SU-DHL-6 (cell line): ENCODE measurements around the gene KAZALD1.

Experiments used
- H2AFZ ChIP-seq: fragments of 200-600 bp; sonication (generic); 2 replicates; pipeline ENCODE4 v1.6.1; 2014; ENCODE audit warnings: low read depth, mild to moderate bottlenecking, moderate library complexity, mixed read lengths, antibody characterized with exemption, low read length; ENCODE audit not compliant: severe bottlenecking
- H3F3A ChIP-seq: fragments of 200-600 bp; shearing (Covaris generic); 2 replicates; pipeline ENCODE4 v1.6.0; 2016; ENCODE audit warnings: antibody characterized with exemption, mild to moderate bottlenecking; ENCODE audit not compliant: insufficient read depth
- H3K27ac ChIP-seq: fragments of 200-600 bp; sonication (generic); 2 replicates; pipeline ENCODE4 v1.5.1; 2016; ENCODE audit warnings: low read depth, mild to moderate bottlenecking, low read length, moderate library complexity, mixed read lengths
- H3K27me3 ChIP-seq: fragments of 200-600 bp; sonication (generic), shearing (Covaris generic); 2 replicates; pipeline ENCODE4 v1.6.0; 2014; ENCODE audit warnings: mild to moderate bottlenecking, low read length
- H3K36me3 ChIP-seq: fragments of 200-600 bp; sonication (generic); 2 replicates; pipeline ENCODE4 v1.6.1; 2014; ENCODE audit warnings: mild to moderate bottlenecking, low read length, mixed read lengths
- H3K4me2 ChIP-seq: fragments of 300-600, 200-600 bp; shearing (Covaris generic), sonication (generic); 2 replicates; pipeline ENCODE4 v1.6.0; 2014; ENCODE audit warnings: low read length, low read depth, mild to moderate bottlenecking; ENCODE audit not compliant: poor library complexity, severe bottlenecking
- H3K4me3 ChIP-seq: fragments of 200-600 bp; sonication (generic); 2 replicates; pipeline ENCODE4 v1.5.1; 2014; ENCODE audit warnings: antibody characterized with exemption, low read length, mild to moderate bottlenecking, mixed read lengths; ENCODE audit not compliant: insufficient read depth, poor library complexity, severe bottlenecking
- H3K79me2 ChIP-seq: fragments of 200-600 bp; sonication (generic); 2 replicates; pipeline ENCODE4 v1.6.1; 2014; ENCODE audit warnings: mild to moderate bottlenecking, low read length, moderate library complexity; ENCODE audit not compliant: insufficient read depth
- H3K9ac ChIP-seq: fragments of 200-600 bp; sonication (generic); 2 replicates; pipeline ENCODE4 v1.7.0; 2014; ENCODE audit warnings: mild to moderate bottlenecking, low read length
- H3K9me2 ChIP-seq: fragments of 200-600 bp; sonication (generic); replicated peaks from 2 replicates; pipeline ENCODE4 v1.6.1; 2014; ENCODE audit warnings: low read length; ENCODE audit not compliant: insufficient read depth
- H3K9me3 ChIP-seq: fragments of 200-600 bp; sonication (generic); 2 replicates; pipeline ENCODE4 v1.6.1; 2014; ENCODE audit warnings: low read length, mixed read lengths; ENCODE audit not compliant: insufficient read depth
- H4K20me1 ChIP-seq: fragments of 200-600 bp; sonication (generic); 2 replicates; pipeline ENCODE4 v1.6.1; 2014; ENCODE audit warnings: low read depth, mild to moderate bottlenecking, antibody characterized with exemption, low read length, moderate library complexity, mixed read lengths
- EZH2phosphoT487 ChIP-seq: fragments of 200-600 bp; sonication (generic), shearing (Covaris generic); conservative IDR thresholded peaks from 2 replicates; pipeline ENCODE4 v1.6.1; 2018; ENCODE audit warnings: mild to moderate bottlenecking, antibody characterized with exemption, low read length, moderate library complexity, mixed read lengths
- TF ChIP-seq, protein P1 (sequence below): fragments of 200-600 bp; sonication (generic); IDR thresholded peaks from one replicate; pipeline ENCODE4 v1.5.1; 2017; ENCODE audit warnings: antibody characterized with exemption, mild to moderate bottlenecking, low read length, moderate library complexity; ENCODE audit not compliant: insufficient read depth, poor library complexity, severe bottlenecking

The KAZALD1 gene

DNA sequence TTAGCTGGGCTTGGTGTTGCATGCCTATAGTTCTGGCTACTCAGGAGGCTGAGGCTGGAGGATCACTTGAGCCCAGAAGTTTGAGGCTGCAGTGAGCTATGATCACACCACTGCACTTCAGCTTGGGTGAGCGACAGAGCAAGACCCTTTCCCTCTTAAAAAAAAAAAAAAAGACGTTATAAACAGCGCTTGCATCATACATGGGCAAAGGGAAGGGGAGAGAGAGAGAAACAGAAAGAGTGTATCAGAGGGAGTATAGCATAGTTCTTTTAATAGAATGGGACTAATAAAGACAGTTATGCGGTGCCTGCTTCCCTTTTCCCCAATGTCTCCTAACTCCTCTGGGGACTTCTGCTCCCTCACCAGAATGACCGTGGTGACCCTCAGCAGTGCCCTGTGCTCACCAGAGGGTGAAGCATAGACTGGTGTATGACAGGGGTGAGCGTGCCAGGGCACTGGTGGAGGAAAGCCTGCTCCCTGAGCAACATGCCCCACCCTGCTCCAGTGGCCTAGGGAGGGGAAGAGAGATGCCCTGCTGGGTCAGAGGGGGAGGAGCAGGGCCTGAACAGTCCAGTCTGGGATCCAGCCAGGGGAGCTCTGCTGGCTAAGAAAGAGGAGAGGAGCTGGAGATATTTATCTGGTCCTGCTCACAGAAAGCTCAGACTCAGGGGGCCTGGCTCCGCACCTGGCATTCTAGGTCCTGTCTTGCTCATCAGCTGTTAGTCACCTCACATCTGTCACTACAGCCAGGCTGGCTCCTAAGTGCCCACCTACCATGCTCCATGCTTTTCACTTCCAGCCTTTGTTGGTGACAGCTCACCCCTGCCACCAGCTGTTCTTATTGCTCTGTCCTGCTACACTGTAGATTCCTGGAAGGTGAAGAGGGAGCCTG is 33.1 kb upstream of the KAZALD1 start:
- no peaks in the 10 kb centered on the region for H3K79me2 ChIP-seq
- TF ChIP-seq, protein P1, sequence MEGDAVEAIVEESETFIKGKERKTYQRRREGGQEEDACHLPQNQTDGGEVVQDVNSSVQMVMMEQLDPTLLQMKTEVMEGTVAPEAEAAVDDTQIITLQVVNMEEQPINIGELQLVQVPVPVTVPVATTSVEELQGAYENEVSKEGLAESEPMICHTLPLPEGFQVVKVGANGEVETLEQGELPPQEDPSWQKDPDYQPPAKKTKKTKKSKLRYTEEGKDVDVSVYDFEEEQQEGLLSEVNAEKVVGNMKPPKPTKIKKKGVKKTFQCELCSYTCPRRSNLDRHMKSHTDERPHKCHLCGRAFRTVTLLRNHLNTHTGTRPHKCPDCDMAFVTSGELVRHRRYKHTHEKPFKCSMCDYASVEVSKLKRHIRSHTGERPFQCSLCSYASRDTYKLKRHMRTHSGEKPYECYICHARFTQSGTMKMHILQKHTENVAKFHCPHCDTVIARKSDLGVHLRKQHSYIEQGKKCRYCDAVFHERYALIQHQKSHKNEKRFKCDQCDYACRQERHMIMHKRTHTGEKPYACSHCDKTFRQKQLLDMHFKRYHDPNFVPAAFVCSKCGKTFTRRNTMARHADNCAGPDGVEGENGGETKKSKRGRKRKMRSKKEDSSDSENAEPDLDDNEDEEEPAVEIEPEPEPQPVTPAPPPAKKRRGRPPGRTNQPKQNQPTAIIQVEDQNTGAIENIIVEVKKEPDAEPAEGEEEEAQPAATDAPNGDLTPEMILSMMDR = no peak
- TF ChIP-seq EZH2phosphoT487 = no peak
- H4K20me1 ChIP-seq = no peaks in the 10 kb centered on the region
- H3K9me2 ChIP-seq = no peaks in the 10 kb centered on the region
- no peaks in the 10 kb centered on the region for H3F3A ChIP-seq
- H3K27ac ChIP-seq = no peak overlapping the region
- no peaks in the 10 kb centered on the region for H3K9me3 ChIP-seq
- H3K36me3 ChIP-seq = no peaks in the 10 kb centered on the region
- no peak overlapping the region for H3K9ac ChIP-seq
- no peak overlapping the region for H2AFZ ChIP-seq
- H3K27me3 ChIP-seq = no peaks in the 10 kb centered on the region
- no peak overlapping the region for H3K4me2 ChIP-seq
- no peak overlapping the region for H3K4me3 ChIP-seq

DNA sequence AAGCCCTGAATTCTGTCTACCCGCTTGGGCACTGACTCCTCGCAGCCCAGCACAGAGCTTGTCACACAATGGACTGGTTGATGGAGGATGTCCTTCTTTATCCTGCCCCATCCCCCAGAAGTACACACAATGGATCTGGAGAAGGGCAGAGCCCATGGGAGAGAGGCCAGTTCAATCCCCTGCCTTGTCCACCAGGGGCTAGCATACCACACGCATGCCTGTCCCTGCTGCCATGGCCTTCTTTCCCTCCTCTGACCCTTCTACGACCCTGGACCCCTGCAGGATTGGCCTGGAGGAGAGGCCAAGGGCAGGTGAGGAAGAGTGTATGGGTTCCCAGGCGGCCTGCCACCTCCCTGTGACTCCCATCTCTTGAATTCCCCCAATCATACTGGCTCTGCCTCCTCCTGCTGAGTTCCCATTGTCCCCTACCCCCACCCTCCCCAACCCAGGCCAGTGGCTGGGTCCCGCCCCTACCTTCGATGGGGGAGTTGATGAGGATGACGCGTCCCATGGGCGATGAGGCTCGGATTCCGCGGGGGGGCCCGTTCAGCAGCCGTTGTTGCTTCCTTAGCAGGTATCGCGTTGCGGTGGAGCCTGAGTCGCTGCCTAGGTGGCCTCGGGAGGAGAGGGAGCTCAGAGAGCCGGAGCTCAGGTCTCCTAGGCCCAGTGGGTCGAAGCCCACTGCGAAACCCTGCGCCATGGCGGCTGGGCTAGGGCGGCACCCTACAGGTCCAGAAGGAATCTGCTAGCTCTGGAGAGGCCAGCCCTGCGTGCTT is 32.1 kb upstream of the KAZALD1 start:
- no peaks in the 10 kb centered on the region for H3K9me3 ChIP-seq
- no peak overlapping the region for H3K4me2 ChIP-seq
- H3K4me3 ChIP-seq = no peak overlapping the region
- TF ChIP-seq, protein P1 = no peak
- no peak for TF ChIP-seq EZH2phosphoT487
- no peak overlapping the region for H3K9ac ChIP-seq
- H3K27ac ChIP-seq = no peak overlapping the region
- no peaks in the 10 kb centered on the region for H3F3A ChIP-seq
- H3K36me3 ChIP-seq = no peaks in the 10 kb centered on the region
- no peak overlapping the region for H2AFZ ChIP-seq
- H3K9me2 ChIP-seq = no peaks in the 10 kb centered on the region
- no peaks in the 10 kb centered on the region for H3K79me2 ChIP-seq
- no peaks in the 10 kb centered on the region for H4K20me1 ChIP-seq
- H3K27me3 ChIP-seq = no peaks in the 10 kb centered on the region

DNA sequence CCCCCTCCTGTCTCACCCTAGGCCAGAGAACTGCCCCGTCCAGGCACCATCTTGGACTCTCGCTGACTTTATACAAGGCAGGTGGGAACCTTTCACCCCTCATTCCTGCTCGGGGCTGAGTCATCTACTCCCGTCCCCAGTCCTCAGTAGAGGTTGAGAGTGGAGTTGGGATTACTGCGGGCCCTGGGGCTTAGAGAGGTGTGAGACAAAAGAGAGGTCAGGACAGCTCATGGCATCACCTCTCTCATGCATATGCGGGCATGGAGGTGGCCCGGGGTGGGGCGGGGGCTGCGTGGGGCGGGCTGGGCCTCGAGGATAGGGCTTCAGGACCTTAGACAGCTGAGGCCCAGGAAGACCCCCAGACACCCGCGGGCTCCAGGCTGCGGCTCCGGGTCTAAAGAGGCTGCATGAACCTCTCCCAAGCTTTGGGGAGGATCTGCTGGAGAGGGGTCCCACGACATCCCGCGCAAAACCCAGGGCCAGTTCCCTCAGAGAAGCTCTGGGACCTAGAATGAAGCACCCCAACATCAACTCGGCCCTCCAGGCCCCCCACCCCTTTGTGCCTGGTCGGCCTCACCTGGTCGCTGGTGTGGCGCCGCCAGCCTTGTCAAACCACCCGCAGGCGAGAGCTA is 31.2 kb upstream of the KAZALD1 start:
- Histone ChIP-seq H3K4me3 (peak overlapping the region; percentile 41), H3K4me2 (peak overlapping the region; percentile 80), H3K27me3 (no peaks in the 10 kb centered on the region), H2AFZ (peak overlapping the region; percentile 64), H3K79me2 (no peaks in the 10 kb centered on the region), H4K20me1 (no peaks in the 10 kb centered on the region), H3F3A (no peaks in the 10 kb centered on the region), H3K36me3 (no peaks in the 10 kb centered on the region), H3K27ac (no peak overlapping the region), H3K9me3 (no peaks in the 10 kb centered on the region), H3K9me2 (no peaks in the 10 kb centered on the region), H3K9ac (peak overlapping the region; percentile 52; the same call in 1 of the 2 replicates)
- TF ChIP-seq, protein P1 = no peak
- no peak for TF ChIP-seq EZH2phosphoT487
